GM19467 (cell line): ENCODE measurements around the gene IL4I1.
"Not testable (repeated sequence)": the region's sequence is repeated elsewhere in the genome, so short reads cannot be mapped to it uniquely, and the experiment has no call there.

Source experiments
- ATAC-seq: cut with Tn5 transposase; IDR thresholded peaks from one replicate; pipeline ENCODE4 v1.9.1; 2021; ENCODE audit warnings: mild to moderate bottlenecking, moderate library complexity; ENCODE audit not compliant: unreplicated experiment

The IL4I1 gene

GRCh38 chr19:49924881-49925210, 28.2 kb upstream of the IL4I1 start:
- ATAC-seq: not testable (repeated sequence)

- no peak for ATAC-seq
Measured at GRCh38 chr19:49924004-49924880, 27.6 kb upstream of the IL4I1 start.

- no peak for ATAC-seq
Measured at GRCh38 chr19:49923055-49924003, 26.6 kb upstream of the IL4I1 start.

- ATAC-seq: no peak
Measured at GRCh38 chr19:49921871-49922795, 25.4 kb upstream of the IL4I1 start.

- no peak for ATAC-seq
Measured at GRCh38 chr19:49920624-49921363, 24.1 kb upstream of the IL4I1 start.

- no peak for ATAC-seq
Measured at GRCh38 chr19:49918089-49918488, 21.4 kb upstream of the IL4I1 start.

- ATAC-seq: no peak
Measured at GRCh38 chr19:49916839-49917733, 20.4 kb upstream of the IL4I1 start.

- no peak for ATAC-seq
Measured at GRCh38 chr19:49915271-49915670, 18.6 kb upstream of the IL4I1 start.

- no peak for ATAC-seq
Measured at GRCh38 chr19:49913720-49914119, 17.0 kb upstream of the IL4I1 start.

GRCh38 chr19:49912965-49913685, 16.4 kb upstream of the IL4I1 start:
- ATAC-seq: no peak

- ATAC-seq: no peak
Measured at GRCh38 chr19:49911381-49912145, 14.9 kb upstream of the IL4I1 start.

GRCh38 chr19:49910179-49910578, 13.5 kb upstream of the IL4I1 start:
- ATAC-seq: no peak

GRCh38 chr19:49908480-49909420, 12.1 kb upstream of the IL4I1 start:
- no peak for ATAC-seq

GRCh38 chr19:49907745-49908446, 11.2 kb upstream of the IL4I1 start:
- no peak for ATAC-seq

GRCh38 chr19:49906879-49907564, 10.3 kb upstream of the IL4I1 start:
- ATAC-seq: no peak
